HCT116 (cell line): ENCODE results near the gene INTS6L. TPM values are rescaled to one million over a fixed set of nuclear protein-coding genes. Genes with fewer than 3 reads are reported as not detected.

Experiments
- ATAC-seq: fragments of 200-7000 bp; cut with Tn5 transposase; 2 replicates; pipeline ENCODE4 v1.9.1; 2020; ENCODE audit warnings: mild to moderate bottlenecking, moderate library complexity
- BruUV-seq: library from RNA; stranded (reverse); fragments of 400-500 nt; replicated peaks from 2 replicates; lab custom pipeline; 2021; lab: Mats Ljungman, UMichigan
- CTCF ChIA-PET: fragments of 300-600 bp; sonication (Branson Sonifier 250); formaldehyde crosslinking; loops from one replicate; lab custom pipeline; 2021; ENCODE audit warnings: antibody characterized with exemption; lab: Charles Lee
- POLR2A ChIA-PET: fragments of 300-600, 350-600 bp; sonication (Branson Sonifier 250); formaldehyde crosslinking; loops from one replicate; lab custom pipeline; 2021; ENCODE audit warnings: antibody characterized with exemption; lab: Charles Lee
- RAD21 ChIA-PET, 2 experiments: fragments of 300-600 bp; sonication (Branson Sonifier 250); formaldehyde crosslinking; loops; one replicate each; lab custom pipeline; 2023; ENCODE audit warnings: low total read pairs in 2 of 2; ENCODE audit not compliant: uncharacterized antibody in 2 of 2, unreplicated experiment in 2 of 2, low non-redundant PET in 1 of 2; lab: Charles Lee
- DNase-seq: peaks from one replicate; pipeline ENCODE4 v3.0.0-alpha.2; 2010; ENCODE audit warnings: low read depth, low spot score
- H2AFZ ChIP-seq: fragments of 200-600 bp; shearing (Covaris generic), sonication (generic); 2 replicates; pipeline ENCODE4 v1.6.1; 2017; ENCODE audit warnings: low read depth, mixed run types, mixed read lengths, antibody characterized with exemption, low read length; ENCODE audit not compliant: poor library complexity, severe bottlenecking
- H3K27ac ChIP-seq: 2 replicates; pipeline ENCODE4 v1.5.1; 2012; ENCODE audit warnings: low read depth, low read length
- H3K27me3 ChIP-seq: fragments of 200-600 bp; sonication (generic); 2 replicates; pipeline ENCODE4 v1.6.1; 2016; ENCODE audit warnings: mixed run types, low read length, mixed read lengths; ENCODE audit not compliant: insufficient read depth
- H3K36me3 ChIP-seq, 2 experiments: fragments of 200-500 bp in 1 of 2; fragments of 200-600 bp in 1 of 2; sonication (Bioruptor generic) in 1 of 2; sonication (generic) in 1 of 2; 2 replicates each; pipeline versions ENCODE4 v1.5.1 to v1.6.1; 2014 to 2016; ENCODE audit warnings: low read length in 2 of 2, inconsistent platforms in 1 of 2, mixed read lengths in 1 of 2, mixed run types in 1 of 2; ENCODE audit not compliant: insufficient read depth in 2 of 2, control insufficient read depth in 1 of 2
- H3K4me1 ChIP-seq, 2 experiments: fragments of 200-600 bp in 1 of 2; sonication (generic) in 1 of 2; 2 replicates each; pipeline versions ENCODE4 v1.5.1 to v1.6.1; 2012 to 2017; ENCODE audit warnings: low read length in 2 of 2, inconsistent platforms in 1 of 2, mild to moderate bottlenecking in 1 of 2, mixed read lengths in 1 of 2, mixed run types in 1 of 2, moderate library complexity in 1 of 2; ENCODE audit not compliant: insufficient read depth in 2 of 2, control insufficient read depth in 1 of 2
- H3K4me2 ChIP-seq: fragments of 200-600 bp; sonication (generic); 2 replicates; pipeline ENCODE4 v1.6.1; 2017; ENCODE audit warnings: mixed run types, low read length, mixed read lengths
- H3K4me3 ChIP-seq, 2 experiments: fragments of 200-600 bp in 1 of 2; sonication (generic) in 1 of 2; replicated peaks in 1 of 2; 2 replicates each; pipeline ENCODE4 v1.5.1; 2011 to 2016; ENCODE audit warnings: low read length in 2 of 2, control low read depth in 1 of 2, low read depth in 1 of 2, mild to moderate bottlenecking in 1 of 2, mixed read lengths in 1 of 2, mixed run types in 1 of 2
- H3K79me2 ChIP-seq: fragments of 200-600 bp; sonication (generic); 2 replicates; pipeline ENCODE4 v1.6.1; 2017; ENCODE audit warnings: mild to moderate bottlenecking, mixed run types, low read length, moderate library complexity, mixed read lengths; ENCODE audit not compliant: insufficient read depth
- H3K9ac ChIP-seq: fragments of 200-600 bp; sonication (generic); 2 replicates; pipeline ENCODE4 v1.6.1; 2016; ENCODE audit warnings: low read length, mixed read lengths
- H3K9me2 ChIP-seq: fragments of 200-600 bp; sonication (generic), shearing (Covaris generic); 2 replicates; pipeline ENCODE4 v1.6.1; 2017; ENCODE audit warnings: mixed run types, mild to moderate bottlenecking, moderate library complexity; ENCODE audit not compliant: insufficient read depth
- H3K9me3 ChIP-seq, 2 experiments: fragments of 200-500 bp in 1 of 2; fragments of 200-600 bp in 1 of 2; sonication (Bioruptor generic) in 1 of 2; sonication (generic) in 1 of 2; 2 replicates each; pipeline ENCODE4 v1.6.1; 2014 to 2017; ENCODE audit warnings: low read length in 2 of 2, mixed read lengths in 2 of 2, inconsistent platforms in 1 of 2, low read depth in 1 of 2, mild to moderate bottlenecking in 1 of 2, mixed run types in 1 of 2, moderate library complexity in 1 of 2; ENCODE audit not compliant: control insufficient read depth in 1 of 2, insufficient read depth in 1 of 2
- H4K20me1 ChIP-seq: fragments of 200-600 bp; sonication (generic), shearing (Covaris generic); 2 replicates; pipeline ENCODE4 v1.6.1; 2017; ENCODE audit warnings: mixed run types, mild to moderate bottlenecking, moderate library complexity; ENCODE audit not compliant: insufficient read depth
- CBX3 ChIP-seq: IDR thresholded peaks from 2 replicates; pipeline ENCODE4 v1.6.1; 2012; ENCODE audit warnings: low read depth
- EGR1 ChIP-seq: IDR thresholded peaks from 2 replicates; pipeline ENCODE4 v1.6.1; 2012; ENCODE audit warnings: low read depth
- MAX ChIP-seq: IDR thresholded peaks from 2 replicates; pipeline ENCODE4 v1.6.1; 2012
- POLR2A ChIP-seq: IDR thresholded peaks from 2 replicates; pipeline ENCODE4 v1.7.0; 2011; ENCODE audit warnings: borderline replicate concordance; ENCODE audit not compliant: insufficient read depth, insufficient read length; ENCODE audit errors: extremely low read depth
- POLR2AphosphoS5 ChIP-seq: IDR thresholded peaks from 2 replicates; pipeline ENCODE4 v1.6.1; 2011; ENCODE audit warnings: mild to moderate bottlenecking, low read depth, low read length, moderate library complexity
- SP1 ChIP-seq: IDR thresholded peaks from 2 replicates; pipeline ENCODE4 v1.6.1; 2012; ENCODE audit warnings: low read depth
- TCF7L2 ChIP-seq: IDR thresholded peaks from 2 replicates; pipeline ENCODE4 v1.7.0; 2011; ENCODE audit warnings: borderline replicate concordance, inconsistent platforms; ENCODE audit not compliant: insufficient read depth, insufficient read length; ENCODE audit errors: extremely low read depth
- YY1 ChIP-seq: IDR thresholded peaks from 2 replicates; pipeline ENCODE4 v1.6.1; 2011; ENCODE audit warnings: low read length, low read depth, moderate library complexity, mild to moderate bottlenecking; ENCODE audit not compliant: insufficient replicate concordance; ENCODE audit errors: extremely low read depth
- ZBTB33 ChIP-seq: IDR thresholded peaks from 2 replicates; pipeline ENCODE4 v1.6.1; 2011; ENCODE audit warnings: mild to moderate bottlenecking, low read length, moderate library complexity; ENCODE audit not compliant: insufficient replicate concordance; ENCODE audit errors: extremely low read depth
- intact Hi-C: fragments of 100-400 bp; cut with micrococcal nuclease; formaldehyde crosslinking; loops from 2 replicates; pipeline ENCODE4 v1.10.0; 2022
- total RNA-seq: library from RNA; stranded (reverse); gene quantifications from one replicate; pipeline ENCODE4 v1.2.1, GENCODE V29; 2021; ENCODE audit not compliant: unreplicated experiment

Gene INTS6L
- total RNA-seq, 1 experiment from 2014 or later, result 3.6 TPM

GRCh38 chrX:135521405-135522131 lies 1.1 kb downstream of the INTS6L start:
- H3K27me3 ChIP-seq, result no peaks in the 10 kb centered on the region
- peak overlapping the region; percentile 53 to 64 for H3K4me3 ChIP-seq
- peak overlapping the region; percentile 46 for H3K27ac ChIP-seq
- peaks cover 0 to 11% of the 10 kb centered on the region in 2 experiments; a peak in 1 of 4 replicates for H3K4me1 ChIP-seq
- ATAC-seq (peak; percentile 86), DNase-seq (peak; percentile 49)
- H3K9me2 ChIP-seq, result no peaks in the 10 kb centered on the region
- ChIA-PET POLR2A (no interaction called here), RAD21 (no interaction called here), CTCF (no interaction called here)
- TF ChIP-seq TCF7L2 (peak; percentile 69), POLR2AphosphoS5 (peak; percentile 70), SP1 (0 out of 2 replicates have a peak, but pooled peaks have one; percentile 19), EGR1 (peak; percentile 71), MAX (peak; percentile 77), ZBTB33 (no peak), YY1 (peak; percentile 67), CBX3 (0 out of 2 replicates have a peak, but pooled peaks have one; percentile 39), POLR2A (no peak)
- no TSS peak for BruUV-seq
- H3K9ac ChIP-seq, result peak overlapping the region; percentile 57
- intact Hi-C loops, result no loop called here
- H4K20me1 ChIP-seq, result no peaks in the 10 kb centered on the region
- H3K36me3 ChIP-seq, result no peaks in the 10 kb centered on the region
- no peaks in the 10 kb centered on the region for H3K79me2 ChIP-seq
- H3K9me3 ChIP-seq, result no peaks in the 10 kb centered on the region
- H3K4me2 ChIP-seq, result peak overlapping the region; percentile 84
- no peak overlapping the region for H2AFZ ChIP-seq
